HCT116 (cell line): ENCODE data around the gene CRYZ.

Experiments
- CEBPB ChIP-seq: IDR thresholded peaks from 2 replicates; pipeline ENCODE4 v1.6.1; 2012; ENCODE audit warnings: low read depth
- ZNF274 ChIP-seq: fragments of 200-500 bp; sonication (Bioruptor generic); IDR thresholded peaks from 2 replicates; pipeline ENCODE4 v1.6.1; 2014; ENCODE audit warnings: mild to moderate bottlenecking, low read depth, low read length, inconsistent platforms
- TF ChIP-seq, protein P1 (sequence below), 3 experiments: fragments of 200-600 bp in 1 of 3; sonication (generic) in 1 of 3; IDR thresholded peaks in 2 of 3; conservative IDR thresholded peaks in 1 of 3; 2 replicates each; pipeline ENCODE4 v1.5.1; 2012 to 2017; ENCODE audit warnings: low read depth in 2 of 3, low read length in 2 of 3, antibody characterized with exemption in 1 of 3, borderline replicate concordance in 1 of 3, control low read depth in 1 of 3, mild to moderate bottlenecking in 1 of 3, mixed read lengths in 1 of 3, mixed run types in 1 of 3, moderate library complexity in 1 of 3; ENCODE audit not compliant: insufficient read depth in 1 of 3

DNA sequence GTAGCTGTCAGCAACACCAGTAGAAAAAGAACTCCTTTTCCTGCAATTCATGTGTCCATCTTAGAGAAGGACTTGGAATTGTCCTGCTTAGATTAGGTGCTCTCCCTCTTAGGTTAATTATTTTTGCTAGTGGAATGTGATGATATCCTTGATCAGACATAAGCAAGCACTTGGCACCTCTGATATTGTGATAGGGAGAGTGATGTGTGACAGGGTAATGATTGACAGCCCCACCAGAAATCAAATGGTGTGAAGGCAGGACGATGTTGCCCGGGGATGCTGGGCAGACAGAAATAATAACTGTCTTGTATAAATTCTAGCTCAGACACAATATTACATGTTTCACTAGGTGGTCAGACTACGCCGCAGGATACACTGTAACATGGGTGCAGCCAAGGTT lies 4.5 kb upstream of the CRYZ start:
- TF ChIP-seq CEBPB = no peak
- no peak for TF ChIP-seq ZNF274
- TF ChIP-seq, protein P1, sequence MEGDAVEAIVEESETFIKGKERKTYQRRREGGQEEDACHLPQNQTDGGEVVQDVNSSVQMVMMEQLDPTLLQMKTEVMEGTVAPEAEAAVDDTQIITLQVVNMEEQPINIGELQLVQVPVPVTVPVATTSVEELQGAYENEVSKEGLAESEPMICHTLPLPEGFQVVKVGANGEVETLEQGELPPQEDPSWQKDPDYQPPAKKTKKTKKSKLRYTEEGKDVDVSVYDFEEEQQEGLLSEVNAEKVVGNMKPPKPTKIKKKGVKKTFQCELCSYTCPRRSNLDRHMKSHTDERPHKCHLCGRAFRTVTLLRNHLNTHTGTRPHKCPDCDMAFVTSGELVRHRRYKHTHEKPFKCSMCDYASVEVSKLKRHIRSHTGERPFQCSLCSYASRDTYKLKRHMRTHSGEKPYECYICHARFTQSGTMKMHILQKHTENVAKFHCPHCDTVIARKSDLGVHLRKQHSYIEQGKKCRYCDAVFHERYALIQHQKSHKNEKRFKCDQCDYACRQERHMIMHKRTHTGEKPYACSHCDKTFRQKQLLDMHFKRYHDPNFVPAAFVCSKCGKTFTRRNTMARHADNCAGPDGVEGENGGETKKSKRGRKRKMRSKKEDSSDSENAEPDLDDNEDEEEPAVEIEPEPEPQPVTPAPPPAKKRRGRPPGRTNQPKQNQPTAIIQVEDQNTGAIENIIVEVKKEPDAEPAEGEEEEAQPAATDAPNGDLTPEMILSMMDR (IDR thresholded peaks at IDR 0.05 in 2 of 3, conservative IDR thresholded peaks at IDR 0.05 in 1 of 3; ENCODE audit: borderline replicate concordance in 1 of 3, insufficient read depth in 1 of 3, low read depth in 2 of 3, low read length in 2 of 3) = no peak
